ENCODE results near the gene TMTC1. TPM values are rescaled to one million over a fixed set of nuclear protein-coding genes. Genes with fewer than 3 reads are reported as not detected.
A peak's percentile ranks its signal among the peaks of the same experiment; 100 is the strongest.

The TMTC1 gene
- total and polyA plus RNA-seq, 2 experiments from 2014 or later: 6.8 to 14.0 TPM

DNA sequence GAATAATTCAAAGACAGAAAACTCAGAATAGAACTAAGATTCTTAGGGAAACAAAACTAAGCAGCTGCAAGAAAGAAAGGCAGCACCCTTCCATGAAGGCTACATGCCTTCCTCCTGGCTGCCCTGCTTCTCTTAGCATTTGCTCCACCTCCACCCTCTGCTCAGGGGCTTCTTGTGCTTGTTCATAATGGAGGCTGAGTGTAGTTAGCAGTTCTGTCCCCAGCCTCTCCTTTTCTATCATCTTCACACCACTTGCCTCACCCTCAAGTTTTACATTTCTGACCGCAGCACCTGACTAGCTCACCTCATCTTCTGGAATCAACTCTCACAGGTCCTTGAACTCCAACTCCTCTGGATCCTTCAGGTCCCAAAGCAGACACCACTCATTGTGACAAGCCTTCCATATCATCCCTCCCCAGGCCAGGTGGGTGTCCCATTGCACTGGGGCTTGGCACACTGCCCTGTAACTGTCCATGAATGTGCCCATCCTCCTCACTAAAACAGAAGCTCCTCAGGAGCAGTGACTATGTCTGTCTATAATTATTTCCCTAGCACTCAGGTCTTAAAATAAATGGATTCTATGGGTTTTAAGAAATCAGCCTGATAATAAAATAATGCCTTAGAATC, 139.1 kb downstream of the TMTC1 start:
- no peak overlapping the region for H2AFZ ChIP-seq
- H3K79me2 ChIP-seq: no peaks in the 10 kb centered on the region
- H4K20me1 ChIP-seq (ENCODE audit: insufficient read depth, poor library complexity, severe bottlenecking): no peaks in the 10 kb centered on the region
- no peak for DNase-seq (ENCODE audit: low spot score)
- H3K9me2 ChIP-seq (replicated peaks; ENCODE audit: insufficient read depth): no peaks in the 10 kb centered on the region
- no peak overlapping the region for H3K4me3 ChIP-seq
- H3K27me3 ChIP-seq: no peaks in the 10 kb centered on the region
- no peaks in the 10 kb centered on the region for H3K36me3 ChIP-seq (replicated peaks; ENCODE audit: insufficient read depth, low read depth)
- WGBS (ENCODE audit: low lambda C conversion rate, missing lambda C conversion rate): 87% methylated on average over 1 of the region's 1 CpG
- peaks cover 5% of the 10 kb centered on the region for H3K4me1 ChIP-seq (ENCODE audit: insufficient read depth)
- TF ChIP-seq EZH2 (IDR thresholded peaks at IDR 0.05; ENCODE audit: borderline replicate concordance): no peak
- no peak for TF ChIP-seq EZH2phosphoT487 (IDR thresholded peaks at IDR 0.05; ENCODE audit: low read depth, severe bottlenecking, unreplicated experiment)
- no peak for TF ChIP-seq CTCF (IDR thresholded peaks at IDR 0.05; ENCODE audit: poor library complexity)
- H3K4me2 ChIP-seq: no peak overlapping the region
- no peak overlapping the region for H3K27ac ChIP-seq
- H3K9me3 ChIP-seq (ENCODE audit: low read depth): no peaks in the 10 kb centered on the region

DNA sequence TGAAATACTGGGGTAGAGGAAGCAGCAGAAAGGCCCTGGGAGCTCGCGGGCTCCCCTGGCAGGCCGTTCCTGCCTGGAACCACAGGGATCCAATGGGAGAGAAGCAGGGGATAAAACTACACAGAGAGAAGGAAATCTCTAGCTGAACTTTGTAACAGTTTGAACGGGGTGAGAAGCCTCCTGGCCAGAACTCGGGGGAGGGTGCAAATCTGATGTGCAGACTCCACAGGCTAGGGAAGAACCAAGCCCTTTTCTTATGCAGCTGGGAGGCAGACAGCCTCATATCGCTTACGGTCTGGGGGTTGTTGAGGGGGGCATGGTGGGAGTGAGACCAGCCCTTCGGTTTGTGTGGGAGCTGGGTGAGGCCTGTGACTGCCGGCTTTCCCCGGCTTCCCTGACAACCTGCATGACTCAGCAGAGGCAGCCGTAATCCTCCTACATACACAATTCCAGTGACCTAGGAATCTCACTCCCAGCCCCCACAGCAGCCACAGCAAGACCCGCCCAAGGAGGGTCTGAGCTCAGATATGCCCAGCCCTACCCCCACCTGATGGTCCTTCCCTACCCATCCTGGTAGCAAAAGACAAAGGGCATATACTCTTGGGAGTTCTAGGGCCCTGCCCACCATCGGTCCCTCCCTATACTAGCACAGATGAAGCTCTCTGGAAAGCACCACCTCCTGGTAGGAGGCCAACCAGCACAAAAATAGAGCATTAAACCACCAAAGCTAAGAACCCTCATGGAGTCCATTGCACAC, 143.0 kb downstream of the TMTC1 start:
- H3K36me3 ChIP-seq (replicated peaks; ENCODE audit: insufficient read depth, low read depth): no peaks in the 10 kb centered on the region
- H3K4me1 ChIP-seq (ENCODE audit: insufficient read depth): peaks cover 5% of the 10 kb centered on the region
- DNase-seq (ENCODE audit: low spot score): peak; percentile 74
- no peak overlapping the region for H3K4me3 ChIP-seq
- WGBS (ENCODE audit: low lambda C conversion rate, missing lambda C conversion rate): 21% methylated on average over 13 of the region's 13 CpGs
- peak overlapping the region; percentile 44 for H2AFZ ChIP-seq
- TF ChIP-seq EZH2 (IDR thresholded peaks at IDR 0.05; ENCODE audit: borderline replicate concordance) (no peak), EZH2phosphoT487 (IDR thresholded peaks at IDR 0.05; ENCODE audit: low read depth, severe bottlenecking, unreplicated experiment) (no peak), CTCF (IDR thresholded peaks at IDR 0.05; ENCODE audit: poor library complexity) (peak; percentile 25)
- H3K9me2 ChIP-seq (replicated peaks; ENCODE audit: insufficient read depth): no peaks in the 10 kb centered on the region
- no peaks in the 10 kb centered on the region for H3K27me3 ChIP-seq
- H3K27ac ChIP-seq: peak overlapping the region; percentile 86
- no peaks in the 10 kb centered on the region for H4K20me1 ChIP-seq (ENCODE audit: insufficient read depth, poor library complexity, severe bottlenecking)
- H3K79me2 ChIP-seq: no peaks in the 10 kb centered on the region
- H3K4me2 ChIP-seq: peak overlapping the region; percentile 61
- no peaks in the 10 kb centered on the region for H3K9me3 ChIP-seq (ENCODE audit: low read depth)

GRCh38 chr12:29639893-29640495, 143.7 kb downstream of the TMTC1 start:
- peaks cover 5% of the 10 kb centered on the region for H3K4me1 ChIP-seq (ENCODE audit: insufficient read depth)
- H3K9me3 ChIP-seq (ENCODE audit: low read depth): no peaks in the 10 kb centered on the region
- H3K4me3 ChIP-seq: no peak overlapping the region
- H3K27ac ChIP-seq: peak overlapping the region; percentile 86
- peak overlapping the region; percentile 44 for H2AFZ ChIP-seq
- TF ChIP-seq CTCF (IDR thresholded peaks at IDR 0.05; ENCODE audit: poor library complexity): no peak
- TF ChIP-seq EZH2 (IDR thresholded peaks at IDR 0.05; ENCODE audit: borderline replicate concordance): no peak
- TF ChIP-seq EZH2phosphoT487 (IDR thresholded peaks at IDR 0.05; ENCODE audit: low read depth, severe bottlenecking, unreplicated experiment): no peak
- no peaks in the 10 kb centered on the region for H3K79me2 ChIP-seq
- 77% methylated on average over 10 of the region's 10 CpGs for WGBS (ENCODE audit: low lambda C conversion rate, missing lambda C conversion rate)
- DNase-seq (ENCODE audit: low spot score): no peak
- H3K4me2 ChIP-seq: peak overlapping the region; percentile 61
- no peaks in the 10 kb centered on the region for H3K36me3 ChIP-seq (replicated peaks; ENCODE audit: insufficient read depth, low read depth)
- H3K9me2 ChIP-seq (replicated peaks; ENCODE audit: insufficient read depth): no peaks in the 10 kb centered on the region
- no peaks in the 10 kb centered on the region for H4K20me1 ChIP-seq (ENCODE audit: insufficient read depth, poor library complexity, severe bottlenecking)
- no peaks in the 10 kb centered on the region for H3K27me3 ChIP-seq

All from hepatocyte (in vitro differentiated cells).